HepG2 (cell line): ENCODE results near the gene INTU. TPM values are rescaled to one million over a fixed set of nuclear protein-coding genes. Genes with fewer than 3 reads are reported as not detected.

ENCODE experiments used
- ATAC-seq: fragments of 200-7000 bp; cut with Tn5 transposase; 3 replicates; pipeline ENCODE4 v1.9.1; 2020; ENCODE audit warnings: mild to moderate bottlenecking, moderate library complexity
- BruUV-seq: library from RNA; stranded (reverse); fragments of 400-500 nt; replicated peaks from 2 replicates; lab custom pipeline; 2021; lab: Mats Ljungman, UMichigan
- CTCF ChIA-PET: fragments of 300-600 bp; formaldehyde crosslinking; extraction: SDS; loops from one replicate; lab custom pipeline; 2021; ENCODE audit warnings: low total read pairs, inconsistent platforms, low intra/inter-chr PET ratio; lab: Yijun Ruan, JAX
- POLR2A ChIA-PET: fragments of 350-600 bp; sonication (Branson Sonifier 250); formaldehyde crosslinking; loops from one replicate; lab custom pipeline; 2020; ENCODE audit warnings: antibody characterized with exemption, inconsistent platforms; lab: Yijun Ruan, JAX
- DNase-seq: peaks from one replicate; pipeline ENCODE4 v3.0.0-alpha.2; 2015; ENCODE audit warnings: low spot score
- FAIRE-seq: peaks from 3 replicates; lab custom pipeline; 2011; peaks lifted over from hg19 to GRCh38; lab: Jason Lieb, UNC
- H2AFZ ChIP-seq: one replicate; pipeline ENCODE4 v1.6.1; 2011; ENCODE audit warnings: low read length, inconsistent platforms
- H3K27ac ChIP-seq: fragments of 300-600 bp; 3 replicates; pipeline ENCODE4 v1.8.0; 2011; ENCODE audit warnings: mixed run types, mild to moderate bottlenecking, mixed read lengths, low read length, inconsistent platforms; ENCODE audit not compliant: insufficient read depth; ENCODE audit errors: extremely low read length
- H3K27me3 ChIP-seq, 2 experiments: fragments of 200-600 bp in 1 of 2; 2 replicates in 1 of 2; 3 replicates in 1 of 2; pipeline versions ENCODE4 v1.6.0 to v1.8.0; 2011; ENCODE audit warnings: low read length in 2 of 2, mild to moderate bottlenecking in 2 of 2, moderate library complexity in 2 of 2, inconsistent platforms in 1 of 2; ENCODE audit not compliant: insufficient read depth in 2 of 2, control insufficient read depth in 1 of 2
- H3K36me3 ChIP-seq, 2 experiments: fragments of 200-600 bp in 1 of 2; replicated peaks in 1 of 2; 2 replicates in 1 of 2; 3 replicates in 1 of 2; pipeline versions ENCODE4 v1.5.1 to v1.8.0; 2011; ENCODE audit warnings: low read length in 2 of 2, inconsistent platforms in 1 of 2; ENCODE audit not compliant: insufficient read depth in 2 of 2, control insufficient read depth in 1 of 2
- H3K4me1 ChIP-seq: 2 replicates; pipeline ENCODE4 v1.5.1; 2012; ENCODE audit warnings: low read length, inconsistent platforms; ENCODE audit not compliant: insufficient read depth
- H3K4me2 ChIP-seq: 2 replicates; pipeline ENCODE4 v1.6.0; 2011; ENCODE audit warnings: low read depth, low read length, inconsistent platforms
- H3K4me3 ChIP-seq, 3 experiments: fragments of 200-600 bp in 1 of 3; sonication (generic), shearing (Covaris generic) in 1 of 3; replicated peaks in 1 of 3; 2 replicates each; pipeline ENCODE4 v1.5.1; 2011 to 2016; ENCODE audit warnings: low read length in 3 of 3, inconsistent platforms in 2 of 3, low read depth in 2 of 3, mild to moderate bottlenecking in 2 of 3, control low read depth in 1 of 3, mixed read lengths in 1 of 3; ENCODE audit not compliant: insufficient read depth in 1 of 3
- H3K79me2 ChIP-seq: one replicate; pipeline ENCODE4 v1.6.1; 2011; ENCODE audit warnings: low read length, inconsistent platforms; ENCODE audit not compliant: insufficient read depth
- H3K9ac ChIP-seq: 2 replicates; pipeline ENCODE4 v1.6.0; 2011; ENCODE audit warnings: mild to moderate bottlenecking, low read depth, low read length, inconsistent platforms; ENCODE audit not compliant: insufficient read depth
- H3K9me3 ChIP-seq: 2 replicates; pipeline ENCODE4 v1.5.1; 2012; ENCODE audit warnings: mild to moderate bottlenecking, low read length
- H4K20me1 ChIP-seq: 2 replicates; pipeline ENCODE4 v1.6.0; 2011; ENCODE audit warnings: inconsistent platforms, mild to moderate bottlenecking, low read length, moderate library complexity; ENCODE audit not compliant: insufficient read depth
- BCLAF1 ChIP-seq: fragments of 450-650 bp; IDR thresholded peaks from 2 replicates; pipeline ENCODE4 v1.6.1; 2017; ENCODE audit warnings: mild to moderate bottlenecking
- FOXK2 ChIP-seq: fragments of 450-650 bp; IDR thresholded peaks from 2 replicates; pipeline ENCODE4 v1.6.1; 2016
- FOXP1 ChIP-seq, 2 experiments: fragments of 450-650 bp in 1 of 2; IDR thresholded peaks; 2 replicates each; pipeline ENCODE4 v1.6.1; 2017 to 2018; ENCODE audit warnings: antibody characterized with exemption in 1 of 2
- HDAC2 ChIP-seq: sonication (generic); formaldehyde crosslinking; IDR thresholded peaks from 2 replicates; pipeline ENCODE4 v1.4.0; 2020; ENCODE audit warnings: missing genetic modification reagents
- MAFF ChIP-seq: IDR thresholded peaks from 2 replicates; pipeline ENCODE4 v1.6.1; 2011; ENCODE audit warnings: low read depth, low read length, improper control_type of control experiment
- MAFK ChIP-seq, 2 experiments: IDR thresholded peaks in 1 of 2; conservative IDR thresholded peaks in 1 of 2; 2 replicates each; pipeline ENCODE4 v1.6.1; 2011; ENCODE audit warnings: improper control_type of control experiment in 2 of 2, low read length in 2 of 2
- RARG ChIP-seq: sonication (generic); formaldehyde crosslinking; IDR thresholded peaks from 2 replicates; pipeline ENCODE4 v1.4.0; 2020; ENCODE audit warnings: low read depth, mild to moderate bottlenecking, missing genetic modification reagents
- ZNF256 ChIP-seq: sonication (generic); formaldehyde crosslinking; conservative IDR thresholded peaks from 2 replicates; pipeline ENCODE4 v1.4.0; 2020; ENCODE audit warnings: missing genetic modification reagents
- ZNF577 ChIP-seq: sonication (generic); formaldehyde crosslinking; IDR thresholded peaks from 2 replicates; pipeline ENCODE4 v1.4.0; 2020; ENCODE audit warnings: mild to moderate bottlenecking, low read depth, missing genetic modification reagents, borderline replicate concordance
- ZNF598 ChIP-seq: sonication (generic); formaldehyde crosslinking; IDR thresholded peaks from 2 replicates; pipeline ENCODE4 v1.5.1; 2020; ENCODE audit warnings: mild to moderate bottlenecking, missing genetic modification reagents, borderline replicate concordance
- WGBS: methylation state at CpG from one replicate; pipeline ENCODE4 v1.1.6; 2017; ENCODE audit warnings: low lambda C conversion rate; 5-methylcytosine and 5-hydroxymethylcytosine counted together
- in situ Hi-C: cut with HindIII; loops from 2 replicates; pipeline ENCODE4 v1.10.0; 2017; ENCODE audit warnings: low pct_unique_long_range_greater_than_20kb; ENCODE audit not compliant: extremely low pct_ligation_motif_present
- intact Hi-C: fragments of 100-400 bp; cut with micrococcal nuclease; formaldehyde crosslinking; loops from one replicate; pipeline ENCODE4 v1.10.0; 2022; ENCODE audit not compliant: unreplicated experiment
- polyA plus RNA-seq, 8 experiments: library from polyadenylated mRNA; depleted of rRNA in 3 of 8; stranded (reverse) in 7 of 8; unstranded in 1 of 8; fragments of >200 nt; fragmentation: Illumina TruSeq in 4 of 8; extraction: Trizol in 4 of 8; gene quantifications; 2 replicates each; pipeline versions ENCODE4 v1.2.1 to v1.2.3, GENCODE V29; 2011 to 2016; ENCODE audit warnings: low read depth in 4 of 8, missing spikeins in 1 of 8, mixed read lengths in 1 of 8; ENCODE audit not compliant: insufficient read depth in 1 of 8
- total RNA-seq, 5 experiments: library from RNA; depleted of rRNA; stranded (reverse); fragments of >200 nt; fragmentation: Illumina TruSeq; extraction: Trizol; gene quantifications; 2 replicates each; pipeline ENCODE4 v1.2.3, GENCODE V29; 2016; ENCODE audit warnings: low read depth in 1 of 5

Gene INTU
- total and polyA plus RNA-seq, 2 of the 13 experiments (the other 11 are each of a cell fraction or from before 2014, with no cell fraction given) = 5.3 to 6.2 TPM

- ATAC-seq (no peak), FAIRE-seq (no peak), DNase-seq (no peak)
- no peaks in the 10 kb centered on the region for H4K20me1 ChIP-seq
- WGBS = 64% methylated on average over 10 of the region's 10 CpGs
- ChIA-PET CTCF (no interaction called here), POLR2A (no interaction called here)
- TF ChIP-seq MAFF (peak; percentile 43; the same call in 1 of the 2 replicates), ZNF598 (CRISPR knock-in tag) (no peak), FOXK2 (no peak), FOXP1 (IDR thresholded peaks at IDR 0.05) (no peak), FOXP1 (CRISPR knock-in tag; IDR thresholded peaks at IDR 0.05) (no peak), HDAC2 (CRISPR knock-in tag) (no peak), BCLAF1 (no peak), MAFK (conservative IDR thresholded peaks at IDR 0.05 in 1 of 2, IDR thresholded peaks at IDR 0.05 in 1 of 2; ENCODE audit: low read length in 2 of 2) (peak; percentile 13 to 41; a peak in 1 of 4 replicates), RARG (no peak), ZNF577 (CRISPR knock-in tag) (no peak), ZNF256 (CRISPR knock-in tag) (no peak)
- no peak overlapping the region for H3K4me2 ChIP-seq
- intact Hi-C loops (no loop called here), in situ Hi-C loops (no loop called here)
- H3K4me1 ChIP-seq = peaks cover 13% of the 10 kb centered on the region
- BruUV-seq = no TSS peak
- no peaks in the 10 kb centered on the region for H3K9me3 ChIP-seq
- H3K4me3 ChIP-seq = no peak overlapping the region
- H3K27me3 ChIP-seq = no peaks in the 10 kb centered on the region
- H3K9ac ChIP-seq = no peak overlapping the region
- H3K36me3 ChIP-seq = no peaks in the 10 kb centered on the region
- no peaks in the 10 kb centered on the region for H3K79me2 ChIP-seq
- no peak overlapping the region for H3K27ac ChIP-seq
- no peak overlapping the region for H2AFZ ChIP-seq
These were observed 140.3 kb downstream of the INTU start for GRCh38 chr4:127772769-127773671.
